GM19238 (cell line): ENCODE results near the gene PPP1CC.
"Not testable (repeated sequence)": the region's sequence is repeated elsewhere in the genome, so short reads cannot be mapped to it uniquely, and the experiment has no call there.

Experiments
- DNase-seq: peaks from one replicate; pipeline ENCODE4 v3.0.0; 2011; ENCODE audit warnings: low spot score; ENCODE audit not compliant: insufficient read length

PPP1CC gene

GRCh38 chr12:110742718-110743570, at the start of gene PPP1CC:
Gene PPP1CC (minus strand): TSS chr12:110742891. CDS start chr12:110742707, 184 bp downstream.
- peak; percentile 81 for DNase-seq

DNA sequence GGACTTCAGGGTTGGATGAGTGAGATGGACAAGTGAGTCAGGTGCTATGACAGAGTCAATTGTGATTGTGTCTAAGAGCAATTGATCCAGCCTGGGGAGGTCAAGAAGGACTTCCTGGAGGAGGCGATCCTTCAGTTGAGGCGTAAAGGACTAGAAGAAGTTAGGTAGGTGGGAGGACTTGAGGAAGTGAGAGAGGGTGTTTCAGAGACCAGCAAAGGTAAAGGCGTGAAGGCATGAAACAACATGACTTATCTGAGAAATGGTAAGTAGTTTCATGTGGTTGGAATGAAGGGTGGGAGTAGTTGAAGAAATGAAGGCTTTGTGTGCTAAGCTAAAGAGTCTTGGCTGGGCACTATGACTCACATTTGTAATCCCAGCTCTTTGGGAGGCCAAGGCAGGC, 48.9 kb upstream of the PPP1CC start:
- DNase-seq: no peak

DNA sequence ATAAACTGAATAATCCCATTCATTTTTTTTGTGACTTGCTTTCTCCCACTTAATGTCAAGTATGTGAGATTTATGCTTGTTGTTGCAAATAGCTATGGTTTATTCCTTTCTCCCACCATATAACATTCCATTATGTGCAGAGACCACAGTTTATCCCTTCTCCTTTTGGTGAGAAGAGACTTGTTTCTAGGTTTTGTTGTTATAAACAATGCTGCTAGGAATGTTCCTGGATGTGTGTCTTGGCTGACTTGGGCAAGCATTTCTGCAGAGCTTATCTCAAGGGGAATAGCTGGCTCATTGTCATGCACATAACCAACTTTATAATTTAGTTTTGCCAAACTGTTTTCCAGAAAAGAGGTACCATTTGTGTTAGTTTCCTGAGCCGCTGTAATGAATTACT, 47.6 kb upstream of the PPP1CC start:
- DNase-seq: no peak

- DNase-seq: no peak
Observed at GRCh38 chr12:110786012-110786411, 43.3 kb upstream of the PPP1CC start.

DNA sequence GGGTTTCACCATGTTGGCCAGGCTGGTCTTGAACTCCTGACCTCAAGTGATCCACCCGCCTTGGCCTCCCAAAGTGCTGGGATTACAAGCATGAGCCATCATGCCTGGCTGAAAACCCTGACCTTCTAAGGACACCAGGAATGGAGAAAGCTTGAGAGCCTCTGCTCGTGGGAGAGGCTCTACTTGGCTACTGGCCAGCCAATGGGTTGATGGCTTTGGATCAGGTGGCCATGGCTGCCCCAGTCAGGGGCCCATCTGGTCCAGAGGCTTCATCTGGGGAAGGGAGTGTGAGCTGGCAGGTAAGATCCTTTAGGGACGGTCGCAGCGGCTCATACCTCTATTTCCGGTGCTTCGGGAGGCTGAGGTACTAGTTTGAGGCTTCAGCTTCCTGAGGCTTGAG, 42.5 kb upstream of the PPP1CC start:
- no peak for DNase-seq

- DNase-seq: no peak
Observed at GRCh38 chr12:110782922-110783321, 40.2 kb upstream of the PPP1CC start.

DNA sequence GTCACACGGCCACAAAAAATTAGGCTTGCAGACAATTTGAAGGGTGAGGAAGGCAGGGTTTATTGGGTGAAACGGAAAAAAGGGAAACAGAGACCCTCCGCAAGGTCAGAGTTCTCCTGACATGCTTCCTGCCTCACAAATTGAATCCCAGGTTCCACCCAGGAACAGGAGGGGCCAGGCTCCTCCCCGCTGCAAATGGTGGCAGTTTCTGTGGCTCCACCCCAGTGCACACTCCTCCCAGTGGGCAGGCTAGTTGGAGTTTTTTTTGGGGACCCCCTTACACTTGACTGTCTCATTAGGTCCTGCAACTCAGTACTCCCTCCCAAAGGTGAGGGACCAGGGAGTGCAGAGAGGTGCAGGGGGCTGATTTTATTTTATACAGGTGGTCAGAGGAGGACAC, 39.4 kb upstream of the PPP1CC start:
- DNase-seq: no peak

- no peak for DNase-seq
Observed at GRCh38 chr12:110780448-110780847, 37.8 kb upstream of the PPP1CC start.

- DNase-seq: no peak
Observed at GRCh38 chr12:110778833-110779577, 36.3 kb upstream of the PPP1CC start.

DNA sequence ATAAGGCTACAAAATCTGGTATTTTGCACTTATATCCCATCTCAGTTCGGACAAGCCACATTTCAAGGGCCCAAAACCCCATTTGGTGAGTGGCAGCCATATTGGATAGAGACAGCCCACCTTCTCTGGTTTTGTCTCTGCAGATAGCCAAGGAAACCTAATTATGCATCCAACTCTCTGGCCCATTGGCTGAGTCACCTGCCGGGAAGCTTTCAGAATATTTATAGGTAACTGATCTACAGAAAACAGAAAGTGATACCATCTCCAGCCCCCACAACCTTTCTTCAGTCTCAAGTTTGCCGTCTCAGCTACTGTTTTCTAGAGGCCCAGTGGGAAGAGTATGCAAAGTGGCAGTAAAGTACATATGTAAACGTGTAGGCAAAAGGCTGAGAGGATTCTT, 33.7 kb upstream of the PPP1CC start:
- peak; percentile 64 for DNase-seq

DNA sequence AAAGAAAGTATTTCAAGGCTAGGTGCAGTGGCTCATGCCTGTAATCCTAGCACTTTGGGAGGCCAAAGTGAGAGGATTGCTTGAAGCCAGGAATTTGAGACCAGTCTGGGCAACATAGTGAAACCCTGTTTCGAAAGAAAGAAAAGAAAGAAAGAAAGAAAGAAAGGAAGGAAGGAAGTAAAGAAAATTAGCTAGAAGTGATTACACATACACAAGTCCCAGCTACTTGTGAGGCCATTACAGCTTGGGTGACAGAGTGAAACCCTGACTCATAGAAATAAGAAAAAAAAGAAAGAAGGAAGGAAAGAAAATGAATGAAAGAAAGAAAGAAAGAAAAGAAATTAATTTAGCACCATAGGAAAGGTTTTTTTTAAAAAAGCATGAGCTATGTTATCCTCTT, 33.3 kb upstream of the PPP1CC start:
- DNase-seq: no peak

DNA sequence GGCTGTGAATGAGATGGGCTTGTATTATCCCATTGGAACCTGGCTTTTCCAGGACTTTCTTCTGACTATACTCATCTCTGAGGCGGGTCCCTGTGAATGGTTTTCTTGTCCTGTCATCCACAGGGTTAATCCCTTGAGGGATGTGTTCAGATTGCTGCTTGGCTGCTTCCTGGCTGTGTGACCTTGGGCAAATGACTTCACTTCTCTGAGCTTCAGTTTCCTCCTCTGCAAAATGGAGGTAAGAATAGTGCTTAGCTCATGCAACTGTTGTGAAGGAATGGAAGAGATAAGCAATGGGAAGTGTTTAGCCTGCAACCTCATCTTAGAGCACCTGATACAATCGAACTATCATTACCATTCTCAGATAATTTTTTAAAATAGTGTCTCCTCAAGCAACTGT, 32.1 kb upstream of the PPP1CC start:
- no peak for DNase-seq

DNA sequence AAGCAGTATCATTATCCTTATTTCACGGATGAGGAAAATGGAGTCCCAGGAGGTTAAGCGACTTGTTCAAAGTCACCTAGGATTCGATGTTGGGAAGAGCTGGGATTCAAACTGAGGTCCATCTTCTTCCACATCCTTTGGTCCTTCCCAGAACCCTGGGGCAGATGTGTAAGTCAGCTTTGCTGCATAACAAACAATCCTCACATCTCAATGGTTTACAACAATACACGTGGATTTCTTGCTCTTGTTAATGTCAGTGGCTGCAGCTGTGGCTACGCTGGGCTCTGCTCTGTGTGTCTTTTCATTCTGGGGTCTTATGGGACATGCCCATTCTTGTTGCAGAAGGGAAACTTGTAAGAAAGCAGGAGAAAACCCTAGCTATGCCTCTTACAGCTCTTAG, 26.3 kb upstream of the PPP1CC start:
- no peak for DNase-seq

GRCh38 chr12:110767863-110768262, 25.2 kb upstream of the PPP1CC start:
- DNase-seq: no peak

DNA sequence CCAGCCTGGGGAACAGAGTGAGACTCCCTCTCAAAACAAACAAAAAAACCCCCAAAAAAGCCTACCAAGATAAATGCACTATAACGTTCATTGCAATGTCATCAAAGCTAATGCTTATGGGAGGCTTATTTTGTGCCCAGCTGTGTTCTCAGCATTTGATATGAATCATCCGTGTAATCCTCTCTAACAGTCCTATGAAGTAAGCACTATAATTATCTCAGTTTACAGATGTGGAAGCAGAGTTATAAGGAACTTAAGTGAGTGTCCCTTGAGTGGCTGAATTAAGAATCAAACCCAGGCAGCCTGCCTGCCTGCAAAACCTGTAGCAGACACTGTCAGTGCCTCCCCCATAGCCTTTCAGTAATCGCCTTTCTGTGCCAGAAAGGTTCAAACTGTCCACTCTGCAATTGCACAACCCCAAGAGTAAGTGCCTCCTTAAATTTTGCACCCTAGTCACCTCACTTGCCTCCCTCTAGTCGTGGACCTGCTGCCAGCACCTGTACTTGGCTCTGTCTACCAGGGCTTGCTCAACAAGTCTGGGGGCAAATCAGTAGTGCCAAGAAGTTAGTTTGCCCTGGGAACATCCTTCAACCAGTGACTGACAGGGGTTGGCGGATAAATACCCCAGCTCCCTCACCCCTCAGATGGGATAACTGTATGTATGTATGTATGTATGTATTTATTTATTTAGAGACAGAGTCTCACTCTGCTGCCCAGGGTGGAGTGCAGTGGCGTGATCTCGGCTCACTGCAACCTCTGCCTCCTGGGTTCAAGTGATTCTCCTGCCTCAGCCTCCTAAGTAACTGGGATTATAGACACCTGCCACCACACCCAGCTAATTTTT, 23.8 kb upstream of the PPP1CC start:
- no peak for DNase-seq

DNA sequence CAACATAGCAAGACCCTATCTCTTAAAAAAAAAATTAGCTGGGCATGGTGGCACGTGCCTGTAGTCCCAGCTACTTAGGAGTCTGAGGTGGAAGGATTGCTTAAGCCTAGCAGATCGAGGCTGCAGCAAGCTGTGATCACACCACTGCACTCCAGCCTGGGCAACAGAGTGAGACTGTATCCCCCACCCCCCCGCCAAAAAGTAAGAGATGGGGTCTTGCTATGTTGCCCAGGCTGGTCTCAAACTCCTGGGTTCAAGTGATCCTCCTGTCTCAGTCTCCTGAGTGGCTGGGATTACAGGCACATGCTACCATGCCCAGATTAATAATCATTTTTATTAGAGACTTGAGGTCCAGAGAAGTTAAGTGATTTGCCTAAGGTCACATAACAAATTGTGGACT, 22.9 kb upstream of the PPP1CC start:
- DNase-seq: not testable (repeated sequence)

DNA sequence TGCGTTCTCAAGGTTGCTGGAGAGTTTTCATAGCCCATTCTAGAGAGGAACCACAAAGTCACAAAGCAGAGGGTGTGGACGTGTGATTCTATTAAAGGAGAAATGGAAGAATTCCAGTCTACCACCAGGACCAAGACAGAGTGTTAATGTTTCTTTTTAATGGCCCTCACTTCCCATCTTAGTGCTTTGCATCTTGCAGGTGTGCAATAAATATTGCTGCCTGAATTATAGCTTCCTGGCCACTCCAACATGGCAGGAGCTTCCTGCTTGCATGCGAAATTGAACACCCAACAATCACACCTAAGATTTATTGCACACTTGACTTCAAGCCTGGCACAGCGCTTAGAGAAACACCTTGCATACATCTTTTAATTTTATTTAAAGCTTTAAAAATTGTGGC, 22.4 kb upstream of the PPP1CC start:
- DNase-seq: no peak

GRCh38 chr12:110763583-110763982, 20.9 kb upstream of the PPP1CC start:
- no peak for DNase-seq

DNA sequence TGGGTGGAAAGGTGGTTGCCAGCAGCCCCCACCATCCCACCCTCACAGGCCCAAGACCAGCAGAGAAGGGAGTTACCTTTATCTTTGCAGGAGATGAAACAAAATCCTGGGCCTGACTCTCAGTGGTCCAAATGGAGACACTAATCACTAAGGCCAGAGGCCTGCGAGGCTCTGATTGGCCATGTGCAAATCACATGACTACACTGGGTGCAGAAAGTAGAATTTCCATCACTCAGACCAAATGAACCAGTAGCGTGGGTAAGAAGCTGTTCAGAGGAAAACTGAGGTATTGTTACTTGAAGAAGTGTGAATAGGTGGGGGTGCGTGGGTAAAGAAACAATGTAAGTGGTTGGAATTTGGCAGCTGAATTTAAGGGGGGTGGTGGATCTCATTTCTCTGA, 20.2 kb upstream of the PPP1CC start:
- no peak for DNase-seq

DNA sequence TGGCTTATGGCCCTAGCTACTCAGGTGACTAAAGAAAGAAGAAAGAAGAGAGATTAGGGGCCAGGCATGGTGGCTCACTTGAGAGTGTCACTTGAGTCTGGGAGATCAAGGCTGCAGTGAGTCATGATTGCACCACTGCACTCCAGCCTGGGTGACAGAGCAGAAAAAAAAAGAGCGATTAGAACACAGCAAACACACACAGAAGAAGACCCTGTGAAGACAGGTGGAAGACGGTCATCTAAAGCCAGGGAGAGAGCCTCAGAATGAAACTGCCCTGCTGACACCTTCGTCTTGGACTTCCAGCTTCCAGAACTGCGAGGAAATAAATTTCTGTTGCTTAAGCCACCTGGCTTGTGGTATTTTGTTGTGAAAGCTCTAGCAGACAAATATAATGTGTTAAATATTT, 17.5 kb upstream of the PPP1CC start:
- no peak for DNase-seq

DNA sequence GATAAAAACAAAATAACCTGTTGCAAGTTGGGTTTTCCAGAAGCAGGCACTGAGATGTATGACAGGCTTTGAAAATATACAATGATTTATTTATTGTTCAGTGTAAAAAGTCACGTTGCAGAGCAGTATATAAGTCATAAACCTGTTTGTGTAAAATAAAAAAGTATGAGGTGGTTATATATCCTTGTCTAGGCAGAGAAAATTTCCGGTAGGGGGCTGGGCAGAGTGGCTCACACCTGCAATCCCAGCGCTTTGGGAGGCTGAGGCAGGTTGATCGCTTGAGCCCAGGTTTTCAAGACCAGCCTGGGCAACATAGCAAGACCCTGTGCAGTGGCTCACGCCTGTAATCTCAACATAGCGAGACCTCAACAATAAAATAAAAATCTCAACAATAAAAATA, 16.2 kb upstream of the PPP1CC start:
- no peak for DNase-seq

- DNase-seq: no peak
Observed at GRCh38 chr12:110756611-110757010, 13.9 kb upstream of the PPP1CC start.
